ENCODE results near the gene ARHGAP6. TPM values are rescaled to one million over a fixed set of nuclear protein-coding genes. Genes with fewer than 3 reads are reported as not detected.

The ARHGAP6 gene
- total and polyA plus RNA-seq, 4 donors: 6.0 to 18.2 (median 12.3) TPM

DNA sequence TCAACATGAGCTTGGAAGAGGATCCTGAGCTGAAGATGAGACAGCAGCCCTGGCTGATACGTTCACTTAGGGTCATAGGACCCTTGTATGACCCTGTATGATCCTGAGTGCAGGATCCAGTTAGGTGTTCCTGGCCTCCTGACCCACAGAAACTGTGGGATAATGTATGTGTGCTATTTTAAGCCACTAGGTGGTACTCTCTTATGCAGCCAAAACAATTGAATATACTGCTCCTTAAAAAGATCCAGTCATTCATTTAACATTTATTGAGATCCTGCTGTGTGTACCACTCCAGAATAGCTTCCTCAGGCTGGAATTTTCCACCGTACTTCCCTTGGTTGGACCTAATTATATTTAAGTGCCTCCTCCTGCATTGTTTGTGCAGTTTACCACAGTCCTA lies 205.4 kb downstream of the ARHGAP6 start:
- 59 to 86% methylated on average over 2 of the region's 2 CpGs for WGBS, 2 donors
- Histone ChIP-seq H3K27ac (ENCODE audit: low read depth in 1 of 2, low read length in 1 of 2) (no peak overlapping the region), H3K9me3 (ENCODE audit: control insufficient read depth in 4 of 4, insufficient read depth in 3 of 4, low read length in 3 of 4) (no peaks in the 10 kb centered on the region), H3K4me1 (ENCODE audit: control insufficient read depth in 5 of 5, insufficient read depth in 5 of 5, low read length in 5 of 5) (peaks cover 0 to 2% (median 0%) of the 10 kb centered on the region in 5 donors), H3K27me3 (ENCODE audit: control insufficient read depth in 3 of 3, insufficient read depth in 3 of 3, low read length in 2 of 3) (peaks cover 0 to 49% (median 21%) of the 10 kb centered on the region in 3 donors), H3K4me3 (no peak overlapping the region), H3K9ac (ENCODE audit: insufficient read depth in 1 of 2, low read length in 2 of 2) (no peak overlapping the region), H3K36me3 (ENCODE audit: control insufficient read depth in 4 of 4, insufficient read depth in 4 of 4, low read length in 4 of 4) (no peaks in the 10 kb centered on the region)
- ATAC-seq (ENCODE audit: insufficient read depth, low FRiP score) (no peak), DNase-seq (no peak)
- TF ChIP-seq, protein P1, sequence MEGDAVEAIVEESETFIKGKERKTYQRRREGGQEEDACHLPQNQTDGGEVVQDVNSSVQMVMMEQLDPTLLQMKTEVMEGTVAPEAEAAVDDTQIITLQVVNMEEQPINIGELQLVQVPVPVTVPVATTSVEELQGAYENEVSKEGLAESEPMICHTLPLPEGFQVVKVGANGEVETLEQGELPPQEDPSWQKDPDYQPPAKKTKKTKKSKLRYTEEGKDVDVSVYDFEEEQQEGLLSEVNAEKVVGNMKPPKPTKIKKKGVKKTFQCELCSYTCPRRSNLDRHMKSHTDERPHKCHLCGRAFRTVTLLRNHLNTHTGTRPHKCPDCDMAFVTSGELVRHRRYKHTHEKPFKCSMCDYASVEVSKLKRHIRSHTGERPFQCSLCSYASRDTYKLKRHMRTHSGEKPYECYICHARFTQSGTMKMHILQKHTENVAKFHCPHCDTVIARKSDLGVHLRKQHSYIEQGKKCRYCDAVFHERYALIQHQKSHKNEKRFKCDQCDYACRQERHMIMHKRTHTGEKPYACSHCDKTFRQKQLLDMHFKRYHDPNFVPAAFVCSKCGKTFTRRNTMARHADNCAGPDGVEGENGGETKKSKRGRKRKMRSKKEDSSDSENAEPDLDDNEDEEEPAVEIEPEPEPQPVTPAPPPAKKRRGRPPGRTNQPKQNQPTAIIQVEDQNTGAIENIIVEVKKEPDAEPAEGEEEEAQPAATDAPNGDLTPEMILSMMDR (IDR thresholded peaks at IDR 0.05; ENCODE audit: control extremely low read depth, extremely low read depth): no peak

- Histone ChIP-seq H3K9ac (ENCODE audit: insufficient read depth in 1 of 2, low read length in 2 of 2) (no peak overlapping the region), H3K9me3 (ENCODE audit: control insufficient read depth in 4 of 4, insufficient read depth in 3 of 4, low read length in 3 of 4) (no peaks in the 10 kb centered on the region), H3K36me3 (ENCODE audit: control insufficient read depth in 4 of 4, insufficient read depth in 4 of 4, low read length in 4 of 4) (no peaks in the 10 kb centered on the region), H3K4me3 (no peak overlapping the region), H3K27ac (ENCODE audit: low read depth in 1 of 2, low read length in 1 of 2) (no peak overlapping the region), H3K4me1 (ENCODE audit: control insufficient read depth in 5 of 5, insufficient read depth in 5 of 5, low read length in 5 of 5) (peaks cover 0 to 2% (median 0%) of the 10 kb centered on the region in 5 donors), H3K27me3 (ENCODE audit: control insufficient read depth in 3 of 3, insufficient read depth in 3 of 3, low read length in 2 of 3) (peaks cover 0 to 42% (median 22%) of the 10 kb centered on the region in 3 donors)
- 61 to 74% methylated on average over 3 of the region's 3 CpGs for WGBS, 2 donors
- ATAC-seq (ENCODE audit: insufficient read depth, low FRiP score) (no peak), DNase-seq (no peak)
- TF ChIP-seq, protein P1 (IDR thresholded peaks at IDR 0.05; ENCODE audit: control extremely low read depth, extremely low read depth): no peak
These were observed 207.6 kb downstream of the ARHGAP6 start for GRCh38 chrX:11458170-11458569.

GRCh38 chrX:11451151-11451550 lies 214.6 kb downstream of the ARHGAP6 start:
- 65 to 86% methylated on average over 5 of the region's 5 CpGs for WGBS, 2 donors

More at GRCh38 chrX:11451151-11451550, 214.6 kb downstream of the ARHGAP6 start:
- Histone ChIP-seq H3K9ac (ENCODE audit: insufficient read depth in 1 of 2, low read length in 2 of 2) (no peak overlapping the region), H3K36me3 (ENCODE audit: control insufficient read depth in 4 of 4, insufficient read depth in 4 of 4, low read length in 4 of 4) (no peaks in the 10 kb centered on the region), H3K4me1 (ENCODE audit: control insufficient read depth in 5 of 5, insufficient read depth in 5 of 5, low read length in 5 of 5) (peaks cover 0 to 3% (median 0%) of the 10 kb centered on the region in 5 donors), H3K27ac (ENCODE audit: low read depth in 1 of 2, low read length in 1 of 2) (no peak overlapping the region), H3K9me3 (ENCODE audit: control insufficient read depth in 4 of 4, insufficient read depth in 3 of 4, low read length in 3 of 4) (no peaks in the 10 kb centered on the region), H3K27me3 (ENCODE audit: control insufficient read depth in 3 of 3, insufficient read depth in 3 of 3, low read length in 2 of 3) (peaks cover 0 to 42% (median 15%) of the 10 kb centered on the region in 3 donors), H3K4me3 (no peak overlapping the region)
- TF ChIP-seq, protein P1 (IDR thresholded peaks at IDR 0.05; ENCODE audit: control extremely low read depth, extremely low read depth): no peak
- ATAC-seq (ENCODE audit: insufficient read depth, low FRiP score): no peak
- DNase-seq: no peak

Measured in lung (tissue), 12 donors.